HL-60 (cell line): Measurements from ENCODE around the gene SOS2.

Experiments used
- DNase-seq, 2 experiments: peaks; one replicate each; pipeline ENCODE4 v3.0.0-alpha.2; 2010 to 2020; ENCODE audit warnings: low read depth in 1 of 2, low spot score in 1 of 2
- H3K27ac ChIP-seq: fragments of 250-450 bp; sonication (Bioruptor Pico); replicated peaks from 2 replicates; pipeline ENCODE4 v1.5.1; 2020; ENCODE audit warnings: mild to moderate bottlenecking, moderate library complexity
- H3K27me3 ChIP-seq: fragments of 250-450 bp; sonication (Bioruptor Pico); 2 replicates; pipeline ENCODE4 v1.5.1; 2021; ENCODE audit warnings: mild to moderate bottlenecking, moderate library complexity; ENCODE audit not compliant: insufficient read depth, poor library complexity, severe bottlenecking
- H3K4me3 ChIP-seq: replicated peaks from 2 replicates; pipeline ENCODE4 v1.5.1; 2011; ENCODE audit warnings: mild to moderate bottlenecking, control low read depth, low read length; ENCODE audit not compliant: insufficient read depth
- GABPA ChIP-seq: IDR thresholded peaks from 2 replicates; pipeline ENCODE4 v1.6.1; 2012; ENCODE audit warnings: low read depth
- POLR2AphosphoS5 ChIP-seq: IDR thresholded peaks from 2 replicates; pipeline ENCODE4 v1.6.1; 2012; ENCODE audit warnings: low read depth
- REST ChIP-seq: IDR thresholded peaks from 2 replicates; pipeline ENCODE4 v1.6.1; 2012; ENCODE audit warnings: low read depth; ENCODE audit not compliant: insufficient replicate concordance
- SPI1 ChIP-seq: IDR thresholded peaks from 2 replicates; pipeline ENCODE4 v1.6.1; 2012; ENCODE audit warnings: low read depth, mild to moderate bottlenecking, borderline replicate concordance
- TF ChIP-seq, protein P1 (sequence below): IDR thresholded peaks from one replicate; pipeline ENCODE4 v1.5.1; 2011; ENCODE audit warnings: low read length, control low read depth, inconsistent platforms; ENCODE audit not compliant: insufficient read depth

The SOS2 gene

DNA sequence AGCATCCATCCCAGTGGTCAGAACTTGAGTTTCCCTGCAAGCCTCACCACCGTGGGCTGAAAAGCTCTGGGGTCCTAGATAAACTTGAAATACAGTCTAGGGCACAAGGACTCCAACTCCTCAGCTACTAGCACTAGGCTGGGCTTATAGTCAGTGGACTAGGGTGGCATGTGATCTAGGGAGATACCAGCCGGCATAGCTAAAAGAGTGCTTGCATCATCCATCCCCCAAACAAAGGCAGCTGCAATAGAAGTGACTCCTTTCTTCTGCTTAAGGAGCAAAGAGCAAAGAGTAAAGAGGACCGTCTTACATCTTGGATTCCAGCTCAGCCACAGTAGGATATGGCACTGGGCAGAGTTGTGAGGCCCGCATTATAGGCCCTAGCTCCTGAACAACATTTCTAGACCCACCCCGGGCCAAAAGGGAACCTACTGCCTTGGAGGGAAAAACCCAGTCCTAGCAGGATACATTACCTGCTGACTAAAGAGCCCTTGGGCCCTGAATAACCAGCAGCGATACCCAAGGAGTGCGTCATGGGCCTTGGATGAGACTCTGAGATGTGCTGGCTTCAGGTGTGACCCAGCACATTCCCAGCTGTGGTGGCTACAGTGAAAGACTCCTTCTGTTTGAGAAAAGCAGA is 17.9 kb upstream of the SOS2 start:
- Histone ChIP-seq H3K4me3 (no peak overlapping the region), H3K27ac (no peak overlapping the region), H3K27me3 (no peaks in the 10 kb centered on the region)
- DNase-seq: no peak
- no peak for TF ChIP-seq REST

DNA sequence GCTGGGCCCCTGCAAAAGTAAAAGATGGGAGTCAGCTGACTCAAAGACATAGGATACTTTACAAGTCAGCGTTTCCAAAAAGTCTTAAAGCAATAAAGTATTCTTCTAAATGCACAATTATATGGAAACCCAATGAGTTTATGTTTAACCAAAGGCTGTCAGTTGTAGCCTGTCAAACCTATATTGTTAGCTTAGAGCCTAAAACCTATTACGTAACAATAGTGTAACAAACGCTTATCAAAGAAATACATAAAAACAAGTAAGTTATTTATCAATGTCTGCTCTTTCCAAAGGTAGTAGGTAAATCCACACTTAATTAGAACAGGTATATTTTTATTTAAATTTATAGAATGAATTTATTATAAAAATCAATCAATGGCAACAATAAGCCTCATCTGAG is 15.9 kb upstream of the SOS2 start:
- no peak overlapping the region for H3K27ac ChIP-seq
- no peak overlapping the region for H3K4me3 ChIP-seq
- TF ChIP-seq POLR2AphosphoS5 (no peak), REST (no peak), GABPA (no peak)
- TF ChIP-seq, protein P1, sequence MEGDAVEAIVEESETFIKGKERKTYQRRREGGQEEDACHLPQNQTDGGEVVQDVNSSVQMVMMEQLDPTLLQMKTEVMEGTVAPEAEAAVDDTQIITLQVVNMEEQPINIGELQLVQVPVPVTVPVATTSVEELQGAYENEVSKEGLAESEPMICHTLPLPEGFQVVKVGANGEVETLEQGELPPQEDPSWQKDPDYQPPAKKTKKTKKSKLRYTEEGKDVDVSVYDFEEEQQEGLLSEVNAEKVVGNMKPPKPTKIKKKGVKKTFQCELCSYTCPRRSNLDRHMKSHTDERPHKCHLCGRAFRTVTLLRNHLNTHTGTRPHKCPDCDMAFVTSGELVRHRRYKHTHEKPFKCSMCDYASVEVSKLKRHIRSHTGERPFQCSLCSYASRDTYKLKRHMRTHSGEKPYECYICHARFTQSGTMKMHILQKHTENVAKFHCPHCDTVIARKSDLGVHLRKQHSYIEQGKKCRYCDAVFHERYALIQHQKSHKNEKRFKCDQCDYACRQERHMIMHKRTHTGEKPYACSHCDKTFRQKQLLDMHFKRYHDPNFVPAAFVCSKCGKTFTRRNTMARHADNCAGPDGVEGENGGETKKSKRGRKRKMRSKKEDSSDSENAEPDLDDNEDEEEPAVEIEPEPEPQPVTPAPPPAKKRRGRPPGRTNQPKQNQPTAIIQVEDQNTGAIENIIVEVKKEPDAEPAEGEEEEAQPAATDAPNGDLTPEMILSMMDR: no peak
- no peak for DNase-seq
- no peaks in the 10 kb centered on the region for H3K27me3 ChIP-seq

DNA sequence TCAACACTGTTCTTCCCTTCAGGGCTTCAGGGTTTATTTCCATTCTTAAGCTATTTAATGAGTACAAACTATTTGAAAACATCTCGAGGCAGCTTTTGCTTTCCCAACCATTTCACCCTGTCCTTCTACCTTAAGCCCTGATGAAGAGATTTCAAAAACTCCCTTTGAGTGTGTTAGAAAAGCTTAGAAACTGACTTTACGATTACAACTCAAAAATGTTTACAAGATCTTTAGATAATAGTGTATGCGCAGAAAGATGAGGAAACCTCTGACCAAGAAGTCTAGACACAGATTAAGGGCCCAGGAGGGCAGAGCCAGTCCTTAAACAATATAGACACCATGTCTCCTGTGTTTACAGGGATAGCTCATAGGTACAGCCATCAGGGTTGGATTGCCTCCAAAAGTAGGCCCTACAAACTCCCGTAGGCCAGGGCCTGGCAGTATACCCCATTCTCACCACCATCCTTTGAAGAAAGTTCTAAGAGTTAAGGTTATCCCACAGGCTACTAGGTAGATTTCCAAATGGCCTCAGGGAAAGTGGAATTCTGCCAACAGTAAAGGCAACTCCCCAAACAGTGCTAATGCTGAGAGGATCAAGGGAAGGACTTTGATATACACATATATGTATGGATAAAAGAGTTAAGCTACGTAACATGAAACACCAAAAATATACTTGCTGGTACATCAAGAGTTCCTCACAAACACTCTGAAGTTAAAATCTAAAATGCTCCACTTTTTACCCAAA is 11.4 kb upstream of the SOS2 start:
- no peak for DNase-seq
- no peaks in the 10 kb centered on the region for H3K27me3 ChIP-seq
- TF ChIP-seq GABPA (no peak), POLR2AphosphoS5 (no peak), SPI1 (no peak), REST (no peak)
- TF ChIP-seq, protein P1: no peak
- H3K4me3 ChIP-seq: no peak overlapping the region
- H3K27ac ChIP-seq: no peak overlapping the region
